ENCODE measurements around the gene CREBBP. TPM values are rescaled to one million over a fixed set of nuclear protein-coding genes. Genes with fewer than 3 reads are reported as not detected.

Gene CREBBP
- total RNA-seq, 4 donors from 2014 or later: 38.9 to 105 (median 51.8) TPM

- no peak for TF ChIP-seq CTCF (IDR thresholded peaks at IDR 0.05)
- DNase-seq (ENCODE audit: low spot score) (no peak), ATAC-seq (ENCODE audit: low FRiP score) (no peak)
These were observed 72.0 kb downstream of the CREBBP start for GRCh38 chr16:3808308-3809063.

GRCh38 chr16:3807425-3808123 is 72.9 kb downstream of the CREBBP start:
- TF ChIP-seq CTCF (IDR thresholded peaks at IDR 0.05): no peak
- DNase-seq (ENCODE audit: low spot score) (no peak), ATAC-seq (ENCODE audit: low FRiP score) (no peak)

- ATAC-seq (ENCODE audit: low FRiP score): no peak
- TF ChIP-seq CTCF (IDR thresholded peaks at IDR 0.05): no peak
- DNase-seq (ENCODE audit: low spot score): no peak
These were observed 76.0 kb downstream of the CREBBP start for GRCh38 chr16:3804426-3805016.

- ATAC-seq (ENCODE audit: low FRiP score): no peak
- no peak for TF ChIP-seq CTCF (IDR thresholded peaks at IDR 0.05)
These were observed 79.8 kb downstream of the CREBBP start for GRCh38 chr16:3800477-3801270.

GRCh38 chr16:3800019-3800418 is 80.5 kb downstream of the CREBBP start:
- ATAC-seq (ENCODE audit: low FRiP score): no peak

More at GRCh38 chr16:3800477-3801270, 79.8 kb downstream of the CREBBP start:
- DNase-seq (ENCODE audit: low spot score): no peak

More at GRCh38 chr16:3800019-3800418, 80.5 kb downstream of the CREBBP start:
- DNase-seq (ENCODE audit: low spot score): no peak
- no peak for TF ChIP-seq CTCF (IDR thresholded peaks at IDR 0.05)

Data from omental fat pad (tissue), 4 donors.